HepG2 (cell line): ENCODE results near the gene RAB5B.

Experiments
- CTCF ChIP-seq: sonication (generic); formaldehyde crosslinking; IDR thresholded peaks from 2 replicates; pipeline ENCODE4 v1.5.0; 2020; ENCODE audit warnings: mild to moderate bottlenecking, missing genetic modification reagents, moderate library complexity
- FOXJ3 ChIP-seq: sonication (generic); formaldehyde crosslinking; IDR thresholded peaks from 2 replicates; pipeline ENCODE4 v1.4.0; 2020; ENCODE audit warnings: missing genetic modification reagents, mild to moderate bottlenecking, borderline replicate concordance
- HBP1 ChIP-seq: IDR thresholded peaks from 2 replicates; pipeline ENCODE4 v1.6.1; 2016; ENCODE audit warnings: low read depth, control low read depth
- JUND ChIP-seq: sonication (generic); formaldehyde crosslinking; IDR thresholded peaks from 2 replicates; pipeline ENCODE4 v1.8.0; 2022; ENCODE audit warnings: mild to moderate bottlenecking, missing genetic modification reagents
- PBX3 ChIP-seq: sonication (generic); formaldehyde crosslinking; IDR thresholded peaks from 2 replicates; pipeline ENCODE4 v1.8.1; 2023; ENCODE audit warnings: missing genetic modification reagents, inconsistent platforms, borderline replicate concordance
- PHF20 ChIP-seq: sonication (generic); formaldehyde crosslinking; IDR thresholded peaks from 2 replicates; pipeline ENCODE4 v1.5.0; 2020; ENCODE audit warnings: mild to moderate bottlenecking, missing genetic modification reagents
- POLR2AphosphoS5 ChIP-seq: IDR thresholded peaks from 2 replicates; pipeline ENCODE4 v1.6.1; 2012; ENCODE audit warnings: low read depth, low read length
- SCMH1 ChIP-seq: sonication (generic); formaldehyde crosslinking; IDR thresholded peaks from 2 replicates; pipeline ENCODE4 v1.9.0; 2021; ENCODE audit warnings: missing genetic modification reagents, mild to moderate bottlenecking, borderline replicate concordance
- SMC3 ChIP-seq: IDR thresholded peaks from 2 replicates; pipeline ENCODE4 v1.6.1; 2011; ENCODE audit warnings: low read length, improper control_type of control experiment
- THAP7 ChIP-seq: sonication (generic); formaldehyde crosslinking; IDR thresholded peaks from 2 replicates; pipeline ENCODE4 v1.8.1; 2023; ENCODE audit warnings: mild to moderate bottlenecking, missing genetic modification reagents
- ZBTB8A ChIP-seq: sonication (generic); formaldehyde crosslinking; IDR thresholded peaks from 2 replicates; pipeline ENCODE4 v1.4.0; 2020; ENCODE audit warnings: mild to moderate bottlenecking, low read depth, missing genetic modification reagents, borderline replicate concordance

GRCh38 chr12:55927588-55928502 lies 46.0 kb upstream of the RAB5B start, which contains the start of gene PYM1:
- TF ChIP-seq ZBTB8A (CRISPR knock-in tag) (no peak), HBP1 (no peak), POLR2AphosphoS5 (peak; percentile 74), THAP7 (CRISPR knock-in tag) (no peak), SMC3 (no peak), PBX3 (CRISPR knock-in tag) (no peak), FOXJ3 (CRISPR knock-in tag) (no peak), PHF20 (CRISPR knock-in tag) (0 out of 2 replicates have a peak, but pooled peaks have one; percentile 26), CTCF (CRISPR knock-in tag) (0 out of 2 replicates have a peak, but pooled peaks have one; percentile 4), JUND (CRISPR knock-in tag) (no peak), SCMH1 (CRISPR knock-in tag) (no peak)
